Activated CD8-positive, alpha-beta T cell treated with anti-CD3 and anti-CD28 coated beads, Interleukin-2, amount 10 ng/mL, durations not matched to agents 7 days and 5 days (primary cell): ENCODE results near the gene HSPA4. TPM values are rescaled to one million over a fixed set of nuclear protein-coding genes. Genes with fewer than 3 reads are reported as not detected.
"Not testable (repeated sequence)": the region's sequence is repeated elsewhere in the genome, so short reads cannot be mapped to it uniquely, and the experiment has no call there.

Experiments used
- ATAC-seq: fragments of 150-1000 bp; cut with Tn5 transposase; one replicate; pipeline ENCODE4 v1.10.0; 2021; ENCODE audit warnings: moderate library complexity
- CTCF ChIA-PET: fragments of 350-600 bp; sonication (Branson Sonifier 250); formaldehyde crosslinking; loops from one replicate; lab custom pipeline; 2021; ENCODE audit warnings: antibody characterized with exemption; lab: Charles Lee
- POLR2A ChIA-PET: fragments of 350-600 bp; sonication (Branson Sonifier 250); formaldehyde crosslinking; loops from one replicate; lab custom pipeline; 2021; ENCODE audit warnings: antibody characterized with exemption; lab: Charles Lee
- DNase-seq: peaks from one replicate; pipeline ENCODE4 v3.0.0-alpha.2; 2020
- H3K27ac Mint-ChIP-seq: one replicate; pipeline ENCODE4 v1.8.0; 2021; ENCODE audit warnings: mild to moderate bottlenecking, mixed read lengths
- H3K27me3 Mint-ChIP-seq: one replicate; pipeline ENCODE4 v1.8.0; 2021; ENCODE audit warnings: low read depth, mixed read lengths
- H3K36me3 Mint-ChIP-seq: one replicate; pipeline ENCODE4 v1.8.0; 2021; ENCODE audit warnings: low read depth, mixed read lengths
- H3K4me1 Mint-ChIP-seq: one replicate; pipeline ENCODE4 v1.8.0; 2021; ENCODE audit warnings: low read depth, mixed read lengths
- H3K4me3 Mint-ChIP-seq: one replicate; pipeline ENCODE4 v1.8.0; 2021; ENCODE audit warnings: mild to moderate bottlenecking, mixed read lengths
- H3K9me3 Mint-ChIP-seq: one replicate; pipeline ENCODE4 v1.8.0; 2022; ENCODE audit warnings: mixed read lengths; ENCODE audit not compliant: insufficient read depth
- total RNA-seq, 2 experiments: library from RNA; stranded (reverse); gene quantifications; one replicate each; pipeline ENCODE4 v1.2.3, GENCODE V29; 2021

Gene HSPA4
- total RNA-seq, 2 experiments from 2014 or later = 106 to 108 TPM

DNA sequence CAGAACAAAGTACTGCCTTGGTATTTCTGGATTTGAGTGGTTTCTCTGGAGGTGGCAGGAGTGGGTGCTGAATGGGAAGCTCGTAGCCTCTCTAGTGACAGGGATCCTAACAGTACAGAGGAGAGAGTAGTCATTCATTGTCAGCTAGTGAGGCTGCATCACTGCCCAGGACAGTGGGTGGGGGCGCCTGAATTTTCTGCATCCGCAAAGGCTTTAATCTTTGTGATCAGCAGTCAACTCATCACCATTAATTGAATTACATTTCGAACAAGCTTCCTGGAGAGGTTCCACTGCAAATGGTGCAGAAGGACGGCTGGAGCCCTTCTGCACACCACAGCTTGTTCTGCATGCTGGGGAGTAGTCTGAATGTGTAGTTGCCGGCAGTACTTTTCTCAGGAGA is 77.5 kb downstream of the HSPA4 start:
- Mint-ChIP-seq H3K4me1 (no peaks in the 10 kb centered on the region), H3K9me3 (no peaks in the 10 kb centered on the region), H3K27ac (no peak overlapping the region), H3K4me3 (no peak overlapping the region), H3K27me3 (peaks cover 9% of the 10 kb centered on the region), H3K36me3 (no peaks in the 10 kb centered on the region)
- ATAC-seq (no peak), DNase-seq (no peak)
- CTCF ChIA-PET = interaction anchor here (0.5 kb wide), 1 partner anchor 818 kb away, joined by 3 read pairs; no protein-coding TSS in a partner anchor
- POLR2A ChIA-PET = no interaction called here

DNA sequence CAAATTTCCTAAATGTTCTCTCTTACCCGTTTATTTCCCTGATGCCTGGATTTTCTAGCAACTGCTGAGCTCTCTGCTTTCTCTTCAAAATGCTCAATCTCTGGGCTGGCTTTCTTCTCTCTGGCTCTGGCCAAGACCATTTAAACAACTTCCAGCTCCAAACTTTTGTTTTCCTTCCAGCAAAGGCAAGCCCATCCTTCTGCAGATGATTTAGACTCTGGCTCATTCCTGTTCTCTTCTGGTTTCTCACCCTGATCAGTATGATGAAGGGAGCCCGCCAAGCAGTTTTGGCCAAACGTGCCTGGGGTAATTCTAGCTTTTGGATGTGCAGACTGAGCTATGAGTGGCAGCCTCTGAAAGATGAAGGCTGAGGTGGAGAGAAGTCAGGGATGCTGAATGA is 78.1 kb downstream of the HSPA4 start:
- CTCF ChIA-PET = interaction anchor here (0.5 to 0.8 kb wide), 2 partner anchors 19 to 817 kb away, joined by 3 read pairs; no protein-coding TSS in a partner anchor
- H3K4me3 Mint-ChIP-seq = no peak overlapping the region
- no peak overlapping the region for H3K27ac Mint-ChIP-seq
- H3K4me1 Mint-ChIP-seq = no peaks in the 10 kb centered on the region
- no peaks in the 10 kb centered on the region for H3K9me3 Mint-ChIP-seq
- ATAC-seq (no peak), DNase-seq (no peak)
- POLR2A ChIA-PET = no interaction called here
- no peaks in the 10 kb centered on the region for H3K36me3 Mint-ChIP-seq
- peaks cover 11% of the 10 kb centered on the region for H3K27me3 Mint-ChIP-seq

DNA sequence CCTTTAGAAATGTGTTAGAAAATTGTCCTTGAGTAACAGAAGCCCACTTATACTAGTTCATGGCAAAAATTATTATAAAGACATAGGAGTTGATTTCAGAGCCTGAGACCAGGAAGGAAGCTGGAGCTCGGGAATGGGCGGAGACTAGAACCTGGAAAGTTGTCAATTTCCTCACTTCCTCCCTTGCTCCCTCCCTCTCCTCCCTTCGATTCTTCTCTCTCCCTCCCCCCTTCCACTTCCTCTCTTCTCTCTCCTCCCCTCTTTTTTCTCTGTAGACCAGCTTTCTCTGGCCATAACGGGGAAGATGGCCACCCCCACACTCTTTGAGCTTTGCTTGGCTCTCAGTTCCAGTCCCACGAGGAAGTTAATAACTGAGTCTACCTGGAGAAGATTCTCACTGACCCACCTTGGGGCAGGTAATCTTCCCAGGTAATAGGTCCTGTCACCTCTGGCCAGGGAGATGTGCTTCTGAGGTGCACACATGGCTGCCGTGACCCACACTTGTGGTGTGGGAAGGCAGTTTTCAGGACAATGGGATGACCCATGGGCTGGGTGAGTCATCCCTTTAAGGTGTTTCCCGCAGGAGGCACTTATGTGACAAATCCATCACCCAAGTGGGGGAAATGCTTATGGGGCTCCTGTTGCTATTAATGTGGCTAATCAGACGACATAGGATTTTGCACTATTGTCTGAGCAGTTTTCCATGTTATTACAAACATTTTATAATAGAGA is 78.7 kb downstream of the HSPA4 start:
- Mint-ChIP-seq H3K9me3 (no peaks in the 10 kb centered on the region), H3K4me3 (no peak overlapping the region), H3K36me3 (no peaks in the 10 kb centered on the region), H3K27ac (no peak overlapping the region), H3K27me3 (peaks cover 11% of the 10 kb centered on the region), H3K4me1 (no peaks in the 10 kb centered on the region)
- CTCF ChIA-PET = interaction anchor here (0.8 kb wide), 1 partner anchor 19 kb away, joined by 3 read pairs; no protein-coding TSS in a partner anchor
- DNase-seq (no peak), ATAC-seq (no peak)
- POLR2A ChIA-PET = no interaction called here

DNA sequence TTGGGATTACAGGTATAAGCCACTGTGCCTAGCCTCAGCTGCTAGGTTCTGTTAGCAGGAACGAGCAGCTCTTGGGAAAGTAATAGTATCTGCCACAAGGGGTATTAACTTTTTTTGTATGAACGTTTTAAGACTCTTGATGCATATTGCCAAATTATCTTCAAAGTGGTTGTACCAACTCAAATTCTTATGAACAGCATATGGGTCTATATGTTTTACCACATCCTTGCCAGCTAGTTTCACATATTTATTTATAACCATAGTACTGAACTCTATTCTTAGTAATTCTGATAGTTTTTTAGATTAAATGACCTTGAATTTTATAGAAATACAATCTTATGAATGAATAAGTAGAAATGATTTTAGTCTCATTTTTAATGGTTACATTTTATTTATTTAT is 80.9 kb downstream of the HSPA4 start:
- H3K4me1 Mint-ChIP-seq = no peaks in the 10 kb centered on the region
- H3K36me3 Mint-ChIP-seq = no peaks in the 10 kb centered on the region
- DNase-seq = no peak
- no peak overlapping the region for H3K4me3 Mint-ChIP-seq
- POLR2A ChIA-PET = no interaction called here
- H3K9me3 Mint-ChIP-seq = no peaks in the 10 kb centered on the region
- H3K27ac Mint-ChIP-seq = no peak overlapping the region
- CTCF ChIA-PET = interaction anchor here (1.4 kb wide), 1 partner anchor 291 kb away, joined by 4 read pairs; no protein-coding TSS in a partner anchor
- H3K27me3 Mint-ChIP-seq = peaks cover 11% of the 10 kb centered on the region
- ATAC-seq = no peak

DNA sequence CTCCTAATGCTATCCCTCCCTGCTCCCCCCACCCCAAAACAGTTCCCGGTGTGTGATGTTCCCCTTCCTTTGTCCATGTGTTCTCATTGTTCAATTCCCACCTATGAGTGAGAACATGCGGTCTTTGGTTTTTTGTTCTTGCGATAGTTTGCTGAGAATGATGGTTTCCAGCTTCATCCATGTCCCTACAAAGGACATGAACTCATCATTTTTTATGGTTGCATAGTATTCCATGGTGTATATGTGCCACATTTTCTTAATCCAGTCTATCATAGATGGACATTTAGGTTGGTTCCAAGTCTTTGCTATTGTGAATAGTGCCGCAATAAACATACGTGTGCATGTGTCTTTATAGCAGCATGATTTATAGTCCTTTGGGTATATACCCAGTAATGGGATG is 81.4 kb downstream of the HSPA4 start:
- CTCF ChIA-PET = interaction anchor here (1.4 kb wide), 1 partner anchor 290 kb away, joined by 4 read pairs; no protein-coding TSS in a partner anchor
- H3K36me3 Mint-ChIP-seq, ATAC-seq, H3K9me3 Mint-ChIP-seq, POLR2A ChIA-PET, H3K4me1 Mint-ChIP-seq, H3K4me3 Mint-ChIP-seq, H3K27ac Mint-ChIP-seq, DNase-seq, H3K27me3 Mint-ChIP-seq: not testable (repeated sequence)

DNA sequence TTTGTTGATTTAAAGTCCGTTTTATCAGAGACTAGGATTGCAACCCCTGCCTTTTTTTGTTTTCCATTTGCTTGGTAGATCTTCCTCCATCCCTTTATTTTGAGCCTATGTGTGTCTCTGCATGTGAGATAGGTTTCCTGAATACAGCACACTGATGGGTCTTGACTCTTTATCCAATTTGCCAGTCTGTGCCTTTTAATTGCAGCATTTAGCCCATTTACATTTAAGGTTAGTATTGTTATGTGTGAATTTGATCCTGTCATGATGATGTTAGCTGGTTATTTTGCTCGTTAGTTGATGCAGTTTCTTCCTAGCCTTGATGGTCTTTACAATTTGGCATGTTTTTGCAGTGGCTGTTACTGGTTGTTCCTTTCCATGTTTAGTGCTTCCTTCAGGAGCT is 85.1 kb downstream of the HSPA4 start:
- H3K27ac Mint-ChIP-seq, CTCF ChIA-PET, ATAC-seq, POLR2A ChIA-PET, DNase-seq, H3K4me3 Mint-ChIP-seq, H3K27me3 Mint-ChIP-seq, H3K9me3 Mint-ChIP-seq, H3K36me3 Mint-ChIP-seq, H3K4me1 Mint-ChIP-seq: not testable (repeated sequence)

DNA sequence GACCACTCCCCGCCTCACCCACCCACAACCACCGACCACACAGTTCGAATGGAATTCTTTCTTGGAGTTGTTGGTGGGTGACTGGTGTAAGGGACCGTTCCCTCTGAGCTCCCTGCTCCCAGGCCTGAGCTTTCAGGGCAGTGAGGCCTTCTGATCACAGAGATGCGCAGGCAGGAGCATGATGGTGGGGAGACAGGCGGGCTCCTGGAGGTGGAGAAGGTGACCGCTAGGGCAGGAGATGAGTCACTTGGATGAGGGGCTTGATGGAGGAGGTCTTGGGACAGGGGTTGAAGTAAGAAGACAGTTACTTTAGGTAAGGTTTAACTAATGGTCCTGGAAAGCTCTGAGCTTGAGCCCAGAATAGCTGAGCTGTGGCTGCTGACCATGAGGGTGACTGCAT is 88.5 kb downstream of the HSPA4 start:
- Mint-ChIP-seq H3K27me3 (no peaks in the 10 kb centered on the region), H3K27ac (no peak overlapping the region), H3K36me3 (no peaks in the 10 kb centered on the region), H3K4me1 (no peaks in the 10 kb centered on the region), H3K9me3 (no peaks in the 10 kb centered on the region), H3K4me3 (no peak overlapping the region)
- POLR2A ChIA-PET = no interaction called here
- DNase-seq (peak; percentile 9), ATAC-seq (no peak)
- CTCF ChIA-PET = no interaction called here

DNA sequence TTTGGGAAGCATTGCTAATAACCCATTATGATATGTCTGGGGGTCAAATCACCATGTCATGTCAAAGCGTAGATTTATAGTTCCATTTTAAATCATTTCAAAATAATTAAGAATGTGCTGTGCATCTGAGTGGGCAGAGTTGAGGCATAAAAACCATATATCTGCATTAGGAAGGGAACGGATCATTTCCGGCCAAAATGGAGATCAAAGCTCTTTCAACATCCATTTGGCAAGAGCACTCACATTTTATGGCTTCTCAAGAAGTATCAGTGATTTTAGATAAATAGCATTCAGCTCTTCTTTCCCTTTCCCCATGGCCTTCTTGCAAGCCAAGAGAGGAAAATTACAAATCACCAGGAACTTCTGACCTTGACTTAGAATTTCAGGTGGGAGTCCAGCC is 89.9 kb downstream of the HSPA4 start:
- no peak for ATAC-seq

DNA sequence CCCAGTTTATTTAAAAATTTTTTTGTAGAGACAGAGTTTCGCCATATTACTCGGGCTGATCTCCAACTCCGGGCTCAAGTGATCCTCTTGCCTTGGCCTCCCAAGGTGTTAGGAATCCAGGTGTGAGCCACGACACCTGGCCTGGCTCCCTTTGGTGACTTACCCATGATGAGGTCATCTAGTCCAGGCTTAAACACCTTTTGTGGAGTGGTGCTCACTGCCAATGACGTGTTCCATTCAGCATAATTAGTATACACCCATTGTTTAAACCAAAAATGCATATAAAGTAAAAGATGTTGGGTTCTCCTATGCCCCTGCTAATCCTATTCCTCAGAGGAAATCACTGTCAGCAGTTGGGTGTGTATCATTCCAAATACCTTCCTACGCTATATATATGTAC is 91.0 kb downstream of the HSPA4 start:
- Mint-ChIP-seq H3K4me1 (peaks cover 6% of the 10 kb centered on the region), H3K27me3 (no peaks in the 10 kb centered on the region), H3K36me3 (no peaks in the 10 kb centered on the region), H3K9me3 (no peaks in the 10 kb centered on the region), H3K27ac (no peak overlapping the region), H3K4me3 (no peak overlapping the region)
- DNase-seq (no peak), ATAC-seq (no peak)
- ChIA-PET CTCF (no interaction called here), POLR2A (interaction anchor here (0.6 kb wide), 1 partner anchor 1426 kb away, joined by 4 read pairs; no protein-coding TSS in a partner anchor)

More for the DNA sequence above, 89.9 kb downstream of the HSPA4 start:
- DNase-seq = no peak
- Mint-ChIP-seq H3K27me3 (no peaks in the 10 kb centered on the region), H3K4me3 (no peak overlapping the region), H3K9me3 (no peaks in the 10 kb centered on the region), H3K4me1 (no peaks in the 10 kb centered on the region), H3K36me3 (no peaks in the 10 kb centered on the region), H3K27ac (no peak overlapping the region)
- ChIA-PET POLR2A (no interaction called here), CTCF (interaction anchor here (1.0 kb wide), 1 partner anchor 31 kb away, joined by 3 read pairs; no protein-coding TSS in a partner anchor)

DNA sequence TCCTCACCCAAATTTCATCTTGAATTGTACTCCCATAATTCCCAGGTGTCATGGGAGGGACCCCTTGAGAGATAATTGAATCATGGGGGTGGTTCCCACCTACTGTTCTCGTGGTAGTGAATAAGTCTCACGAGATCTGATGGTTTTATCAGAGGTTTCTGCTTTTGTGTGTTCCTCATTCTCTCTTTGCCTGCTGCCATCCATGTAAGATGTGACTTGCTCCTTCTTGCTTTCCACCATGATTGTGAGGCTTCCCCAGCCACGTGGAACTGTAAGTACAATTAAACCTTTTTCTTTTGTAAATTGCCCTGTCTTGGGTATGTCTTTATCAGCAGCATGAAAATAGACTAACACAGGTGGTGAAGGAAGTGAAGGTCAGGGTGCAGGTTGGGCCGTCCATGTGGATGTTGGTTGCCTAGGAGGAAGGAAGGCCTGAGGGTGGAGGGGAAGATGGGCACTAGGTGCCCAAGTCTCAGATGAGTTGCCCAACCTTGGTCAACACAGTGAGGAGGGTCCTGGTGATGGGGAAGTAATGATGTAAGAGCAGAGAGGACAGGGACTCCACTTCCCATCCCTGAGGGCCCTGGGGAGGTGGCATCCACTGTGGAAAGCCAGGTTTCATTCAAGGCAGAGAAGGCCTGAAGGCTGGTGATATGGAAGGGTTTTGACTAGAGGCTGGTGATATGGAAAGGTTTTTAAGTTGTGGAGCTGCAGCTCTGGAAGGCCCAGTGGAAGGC is 92.6 kb downstream of the HSPA4 start:
- ATAC-seq (no peak), DNase-seq (no peak)
- CTCF ChIA-PET = no interaction called here
- POLR2A ChIA-PET = no interaction called here
- no peak overlapping the region for H3K27ac Mint-ChIP-seq
- no peaks in the 10 kb centered on the region for H3K36me3 Mint-ChIP-seq
- H3K9me3 Mint-ChIP-seq = no peaks in the 10 kb centered on the region
- H3K27me3 Mint-ChIP-seq = no peaks in the 10 kb centered on the region
- H3K4me3 Mint-ChIP-seq = no peak overlapping the region
- H3K4me1 Mint-ChIP-seq = peaks cover 8% of the 10 kb centered on the region

DNA sequence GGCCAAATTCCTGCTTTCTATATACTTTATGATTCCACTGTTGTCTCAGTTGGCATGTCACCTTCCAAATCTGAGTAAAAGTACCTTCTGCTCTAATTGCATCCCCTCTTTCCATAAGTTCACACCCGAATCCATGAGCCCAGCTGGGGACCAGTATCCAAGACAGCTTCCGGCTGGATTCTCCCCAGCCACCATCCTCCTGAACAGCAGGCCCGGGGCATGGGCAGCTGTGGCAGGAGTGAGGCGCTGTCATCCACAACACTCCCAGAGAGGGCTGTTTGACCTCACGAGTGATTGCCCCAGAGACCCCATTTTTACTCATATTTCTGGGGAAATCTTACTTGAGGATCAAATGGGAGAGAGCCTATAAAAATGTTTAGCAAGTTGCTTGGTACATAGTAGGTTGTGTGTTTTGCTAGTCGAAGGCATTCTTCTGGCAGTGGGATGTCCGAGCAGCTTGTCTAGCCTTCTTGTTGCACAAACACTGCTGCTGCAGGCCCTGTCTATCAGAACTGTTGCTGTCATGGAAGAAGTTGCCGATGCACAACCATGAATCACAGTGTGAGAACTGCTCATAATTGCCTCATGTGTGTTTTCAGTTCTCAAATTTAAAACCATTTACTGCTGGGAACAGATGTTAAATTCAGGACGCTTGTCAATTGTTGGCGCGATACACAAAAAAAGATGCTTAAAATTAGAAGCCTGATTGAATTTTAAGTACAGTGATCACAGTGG is 93.8 kb downstream of the HSPA4 start:
- H3K27ac Mint-ChIP-seq = no peak overlapping the region
- peaks cover 8% of the 10 kb centered on the region for H3K4me1 Mint-ChIP-seq
- CTCF ChIA-PET = no interaction called here
- ATAC-seq (no peak), DNase-seq (no peak)
- POLR2A ChIA-PET = no interaction called here
- H3K36me3 Mint-ChIP-seq = no peaks in the 10 kb centered on the region
- H3K4me3 Mint-ChIP-seq = no peak overlapping the region
- no peaks in the 10 kb centered on the region for H3K27me3 Mint-ChIP-seq
- H3K9me3 Mint-ChIP-seq = no peaks in the 10 kb centered on the region
